OCI-LY3 (cell line): Measurements from ENCODE around the gene PDK2.

Experiments used
- CTCF ChIP-seq: fragments of 200-600, 300-600 bp; sonication (generic); IDR thresholded peaks from 2 replicates; pipeline ENCODE4 v1.5.1; 2014; ENCODE audit warnings: antibody characterized with exemption, low read length, low read depth
- EZH2phosphoT487 ChIP-seq: fragments of 200-600 bp; shearing (Covaris generic); IDR thresholded peaks from 2 replicates; pipeline ENCODE4 v1.6.1; 2018; ENCODE audit warnings: antibody characterized with exemption, mixed run types, low read depth

DNA sequence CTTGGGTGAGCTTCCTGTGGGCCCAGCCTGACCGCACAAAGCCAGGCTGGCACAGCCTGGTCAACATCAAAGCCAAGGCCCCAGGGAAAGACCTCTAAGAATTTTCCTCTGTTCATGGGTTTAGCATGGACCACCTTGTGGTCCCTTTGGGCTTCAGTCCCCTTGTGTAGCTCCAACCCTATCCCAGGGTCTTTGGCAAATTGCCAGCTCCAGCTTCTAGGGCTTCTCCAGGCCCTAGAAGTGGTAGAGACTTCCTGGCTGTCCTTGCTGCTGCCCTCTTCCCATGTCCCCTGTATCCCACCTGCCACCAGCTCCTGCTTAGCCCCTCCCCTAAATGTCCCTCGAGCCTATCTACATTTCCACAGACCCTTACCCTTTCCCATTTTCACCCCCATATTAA is 49.0 kb upstream of the PDK2 start:
- TF ChIP-seq CTCF, result no peak
- no peak for TF ChIP-seq EZH2phosphoT487
